GM12878 (cell line): ENCODE measurements around the gene PRKCB. TPM values are rescaled to one million over a fixed set of nuclear protein-coding genes. Genes with fewer than 3 reads are reported as not detected.

Source experiments
- ATAC-seq: fragments of 200-7000 bp; cut with Tn5 transposase; 3 replicates; pipeline ENCODE4 v1.9.1; 2020; ENCODE audit warnings: mild to moderate bottlenecking, moderate library complexity
- BruUV-seq: library from RNA; stranded (reverse); fragments of 400-500 nt; replicated peaks from 2 replicates; lab custom pipeline; 2021; lab: Mats Ljungman, UMichigan
- CTCF ChIA-PET: fragments of 300-600 bp; sonication (Branson Sonifier 250); formaldehyde crosslinking; extraction: SDS; loops from one replicate; lab custom pipeline; 2021; ENCODE audit warnings: inconsistent platforms; lab: Yijun Ruan, JAX
- POLR2A ChIA-PET: fragments of 350-600 bp; formaldehyde crosslinking; extraction: SDS; loops from one replicate; lab custom pipeline; 2021; ENCODE audit warnings: inconsistent platforms; lab: Charles Lee
- RAD21 ChIA-PET: fragments of 300-600 bp; sonication (Branson Sonifier 250); formaldehyde crosslinking; loops from one replicate; lab custom pipeline; 2023; ENCODE audit warnings: antibody characterized with exemption; ENCODE audit not compliant: unreplicated experiment; lab: Charles Lee
- SMC1A ChIA-PET: fragments of 300-600 bp; sonication (Branson Sonifier 250); formaldehyde crosslinking; loops from one replicate; lab custom pipeline; 2023; ENCODE audit not compliant: unreplicated experiment, uncharacterized antibody; lab: Charles Lee
- DNase-seq: peaks from one replicate; pipeline ENCODE4 v3.0.0-alpha.2; 2011; ENCODE audit warnings: low read depth, low spot score
- FAIRE-seq: peaks from 3 replicates; lab custom pipeline; 2011; peaks lifted over from hg19 to GRCh38; lab: Jason Lieb, UNC
- H2AFZ ChIP-seq: 2 replicates; pipeline ENCODE4 v1.6.0; 2011; ENCODE audit warnings: low read depth, low read length, control low read depth; ENCODE audit not compliant: control insufficient read depth
- H3K27ac ChIP-seq: 2 replicates; pipeline ENCODE4 v1.5.1; 2011; ENCODE audit warnings: control low read depth; ENCODE audit not compliant: control insufficient read depth, insufficient read depth
- H3K27me3 ChIP-seq, 2 experiments: replicated peaks in 1 of 2; 2 replicates each; pipeline versions ENCODE4 v1.6.0 to v1.6.1; 2011; ENCODE audit warnings: low read length in 1 of 2; ENCODE audit not compliant: control insufficient read depth in 2 of 2, insufficient read depth in 2 of 2
- H3K36me3 ChIP-seq, 2 experiments: 2 replicates each; pipeline ENCODE4 v1.5.1; 2011; ENCODE audit warnings: low read length in 1 of 2; ENCODE audit not compliant: control insufficient read depth in 2 of 2, insufficient read depth in 2 of 2
- H3K4me1 ChIP-seq: 2 replicates; pipeline ENCODE4 v1.6.1; 2011; ENCODE audit warnings: mild to moderate bottlenecking, low read length, moderate library complexity, mixed read lengths; ENCODE audit not compliant: control insufficient read depth, insufficient read depth
- H3K4me2 ChIP-seq: 2 replicates; pipeline ENCODE4 v1.6.0; 2011; ENCODE audit warnings: control low read depth; ENCODE audit not compliant: control insufficient read depth, insufficient read depth
- H3K4me3 ChIP-seq: fragments of 200-600 bp; sonication (generic); 2 replicates; pipeline ENCODE4 v1.5.1; 2016
- H3K79me2 ChIP-seq: 2 replicates; pipeline ENCODE4 v1.6.0; 2011; ENCODE audit warnings: low read length; ENCODE audit not compliant: control insufficient read depth, insufficient read depth
- H3K9ac ChIP-seq: 2 replicates; pipeline ENCODE4 v1.8.0; 2011; ENCODE audit warnings: low read length, control low read depth, mixed read lengths; ENCODE audit not compliant: control insufficient read depth, insufficient read depth
- H3K9me3 ChIP-seq: replicated peaks from 3 replicates; pipeline ENCODE4 v1.5.1; 2011; ENCODE audit warnings: mild to moderate bottlenecking, low read length; ENCODE audit not compliant: control insufficient read depth, insufficient read depth
- H4K20me1 ChIP-seq: 2 replicates; pipeline ENCODE4 v1.6.0; 2011; ENCODE audit not compliant: control insufficient read depth, insufficient read depth
- CHD2 ChIP-seq: IDR thresholded peaks from 2 replicates; pipeline ENCODE4 v1.6.1; 2011; ENCODE audit warnings: low read depth, low read length, improper control_type of control experiment, borderline replicate concordance
- CREB1 ChIP-seq: IDR thresholded peaks from 2 replicates; pipeline ENCODE4 v1.6.1; 2012; ENCODE audit warnings: low read depth, mild to moderate bottlenecking, inconsistent platforms
- E2F8 ChIP-seq: fragments of 450-650 bp; IDR thresholded peaks from 2 replicates; pipeline ENCODE4 v1.6.1; 2018; ENCODE audit warnings: mild to moderate bottlenecking, low read depth, moderate library complexity; ENCODE audit not compliant: partially characterized antibody
- E4F1 ChIP-seq: fragments of 450-650 bp; IDR thresholded peaks from 2 replicates; pipeline ENCODE4 v1.6.1; 2018; ENCODE audit warnings: borderline replicate concordance, mild to moderate bottlenecking; ENCODE audit not compliant: partially characterized antibody
- HDAC2 ChIP-seq: fragments of 200-600 bp; sonication (generic); IDR thresholded peaks from 2 replicates; pipeline ENCODE4 v1.6.1; 2017
- IKZF1 ChIP-seq: fragments of 450-650 bp; conservative IDR thresholded peaks from 2 replicates; pipeline ENCODE4 v1.6.1; 2017; ENCODE audit warnings: antibody characterized with exemption, mild to moderate bottlenecking
- MAX ChIP-seq: IDR thresholded peaks from 2 replicates; pipeline ENCODE4 v1.6.1; 2012; ENCODE audit warnings: low read depth, low read length, improper control_type of control experiment
- NFYA ChIP-seq: IDR thresholded peaks from 2 replicates; pipeline ENCODE4 v1.6.1; 2011; ENCODE audit warnings: low read depth, mild to moderate bottlenecking, low read length, improper control_type of control experiment, borderline replicate concordance
- NRF1 ChIP-seq: conservative IDR thresholded peaks from 2 replicates; pipeline ENCODE4 v1.6.1; 2011; ENCODE audit warnings: mild to moderate bottlenecking, low read depth, low read length, improper control_type of control experiment
- SREBF2 ChIP-seq: IDR thresholded peaks from 2 replicates; pipeline ENCODE4 v1.6.1; 2012; ENCODE audit warnings: mild to moderate bottlenecking, low read length
- TCF7 ChIP-seq: IDR thresholded peaks from 2 replicates; pipeline ENCODE4 v1.6.1; 2014; ENCODE audit warnings: antibody characterized with exemption, borderline replicate concordance
- USF2 ChIP-seq: IDR thresholded peaks from 2 replicates; pipeline ENCODE4 v1.6.1; 2011; ENCODE audit warnings: low read depth, low read length, improper control_type of control experiment, borderline replicate concordance
- ZBED1 ChIP-seq: IDR thresholded peaks from 2 replicates; pipeline ENCODE4 v1.6.1; 2016; ENCODE audit warnings: borderline replicate concordance
- ZBTB33 ChIP-seq: fragments of 450-650 bp; IDR thresholded peaks from 2 replicates; pipeline ENCODE4 v1.6.1; 2017; ENCODE audit warnings: mild to moderate bottlenecking
- ZNF274 ChIP-seq: IDR thresholded peaks from one replicate; pipeline ENCODE4 v1.8.0; 2011; ENCODE audit not compliant: insufficient read length, insufficient read depth
- WGBS: methylation state at CpG from one replicate; pipeline ENCODE4 v1.1.6; 2016; ENCODE audit warnings: low lambda C conversion rate; ENCODE audit not compliant: insufficient replicate concordance, insufficient coverage; ENCODE audit errors: missing lambda C conversion rate; 5-methylcytosine and 5-hydroxymethylcytosine counted together
- in situ Hi-C: fragments of 300-500 bp; cut with MboI; formaldehyde crosslinking; loops from 9 replicates; pipeline ENCODE4 v1.14.3; 2018; ENCODE audit warnings: mixed read lengths
- intact Hi-C: fragments of 100-400 bp; cut with micrococcal nuclease; formaldehyde crosslinking; loops from one replicate; pipeline ENCODE4 v1.14.2; 2022; ENCODE audit not compliant: unreplicated experiment
- polyA plus RNA-seq, 11 experiments: library from polyadenylated mRNA; depleted of rRNA in 4 of 11; unstranded in 6 of 11; stranded (reverse) in 5 of 11; fragments of >200 nt; fragmentation: Nextera tagmentation in 4 of 11; fragmentation: Illumina TruSeq in 1 of 11; extraction: Ambion mirVana in 4 of 11; extraction: Trizol in 1 of 11; gene quantifications; 1 replicate in 1 of 11; 2 replicates in 10 of 11; pipeline versions ENCODE4 v1.2.1 to v1.2.3, GENCODE V29; 2011 to 2016; ENCODE audit warnings: inconsistent platforms in 2 of 11, missing spikeins in 2 of 11, low read depth in 1 of 11
- total RNA-seq, 4 experiments: library from RNA; depleted of rRNA in 3 of 4; stranded (reverse); fragments of >200 nt in 3 of 4; fragmentation: Illumina TruSeq in 1 of 4; extraction: Trizol in 1 of 4; gene quantifications; 2 replicates each; pipeline versions ENCODE4 v1.2.1 to v1.2.3, GENCODE V29; 2013 to 2021

The PRKCB gene
- total and polyA plus RNA-seq, 10 of the 15 experiments (the other 5 are each of a cell fraction or from before 2014, with no cell fraction given) = 21.4 to 158 (median 97.3) TPM

- intact Hi-C loops (no loop called here), in situ Hi-C loops (no loop called here)
- peaks cover 44% of the 10 kb centered on the region for H3K79me2 ChIP-seq
- ATAC-seq (no peak), DNase-seq (no peak), FAIRE-seq (no peak)
- POLR2A ChIA-PET = no interaction called here
- no peak overlapping the region for H3K4me3 ChIP-seq
- H3K9me3 ChIP-seq = no peaks in the 10 kb centered on the region
- no peak overlapping the region for H3K9ac ChIP-seq
- SMC1A ChIA-PET = interaction anchor here (1.1 to 2.4 kb wide), 4 partner anchors 14 to 111 kb away, joined by 3 to 9 read pairs (median 4); no protein-coding TSS in a partner anchor
- CTCF ChIA-PET = interaction anchor here (2.2 kb wide), 1 partner anchor 8 kb away, joined by 7 read pairs; no protein-coding TSS in a partner anchor
- RAD21 ChIA-PET = no interaction called here
- no TSS peak for BruUV-seq
- WGBS = 68% methylated on average over 13 of the region's 13 CpGs
- H2AFZ ChIP-seq = no peak overlapping the region
- H3K36me3 ChIP-seq = peaks cover under 1 to 11% of the 10 kb centered on the region in 2 experiments; a peak in 3 of 4 replicates
- no peak overlapping the region for H3K27ac ChIP-seq
- H3K27me3 ChIP-seq = no peaks in the 10 kb centered on the region
- peaks cover 3% of the 10 kb centered on the region; the same call in 1 of the 2 replicates for H4K20me1 ChIP-seq
- no peak overlapping the region for H3K4me2 ChIP-seq
- peaks cover 41% of the 10 kb centered on the region for H3K4me1 ChIP-seq
- TF ChIP-seq TCF7 (no peak), NFYA (no peak), MAX (no peak), IKZF1 (no peak), CREB1 (no peak), ZBTB33 (no peak), ZNF274 (no peak), HDAC2 (no peak), NRF1 (no peak), SREBF2 (no peak), ZBED1 (no peak), E4F1 (no peak), E2F8 (no peak), USF2 (no peak), CHD2 (no peak)
These were observed 116.6 kb downstream of the PRKCB start for GRCh38 chr16:23952128-23952970.
